ENCODE results near the gene FERMT2. TPM values are rescaled to one million over a fixed set of nuclear protein-coding genes. Genes with fewer than 3 reads are reported as not detected.

FERMT2 gene
- polyA plus RNA-seq, 1 experiment, result 275 TPM

- CTCF ChIA-PET, result interaction anchor here (0.6 to 1.4 kb wide), 4 partner anchors 11 to 109 kb away, joined by 3 to 5 read pairs (median 4); no protein-coding TSS in a partner anchor
- POLR2A ChIA-PET, result interaction anchor here (0.5 to 0.9 kb wide), 5 partner anchors 78 to 1005 kb away, joined by 3 to 15 read pairs (median 7); no protein-coding TSS in a partner anchor
- peaks cover 5% of the 10 kb centered on the region for H3K36me3 ChIP-seq (ENCODE audit: control insufficient read depth, insufficient read depth, low read length)
- TF ChIP-seq CTCF (IDR thresholded peaks at IDR 0.05; ENCODE audit: insufficient read depth, low read depth, low read length), result no peak
- DNase-seq (ENCODE audit: low read depth), result no peak
- peak overlapping the region; percentile 85 for H3K4me3 ChIP-seq (ENCODE audit: low read depth, low read length)
- no peaks in the 10 kb centered on the region for H3K27me3 ChIP-seq (ENCODE audit: control insufficient read depth, insufficient read depth, low read length)
Observed at GRCh38 chr14:52948836-52949235, 2.0 kb downstream of the FERMT2 start.

- TF ChIP-seq CTCF (IDR thresholded peaks at IDR 0.05; ENCODE audit: insufficient read depth, low read depth, low read length), result no peak
- CTCF ChIA-PET, result interaction anchor here (1.0 kb wide), 1 partner anchor 14 kb away, joined by 3 read pairs; no protein-coding TSS in a partner anchor
- DNase-seq (ENCODE audit: low read depth), result no peak
- H3K27me3 ChIP-seq (ENCODE audit: control insufficient read depth, insufficient read depth, low read length), result no peaks in the 10 kb centered on the region
- H3K4me3 ChIP-seq (ENCODE audit: low read depth, low read length), result peak overlapping the region; percentile 85
- POLR2A ChIA-PET, result no interaction called here
- H3K36me3 ChIP-seq (ENCODE audit: control insufficient read depth, insufficient read depth, low read length), result peaks cover 5% of the 10 kb centered on the region
Observed at GRCh38 chr14:52948039-52948438, 2.8 kb downstream of the FERMT2 start.

GRCh38 chr14:52944254-52944653 is 6.6 kb downstream of the FERMT2 start:
- DNase-seq (ENCODE audit: low read depth), result no peak
- Histone ChIP-seq H3K36me3 (ENCODE audit: control insufficient read depth, insufficient read depth, low read length) (peaks cover 5% of the 10 kb centered on the region), H3K27me3 (ENCODE audit: control insufficient read depth, insufficient read depth, low read length) (no peaks in the 10 kb centered on the region), H3K4me3 (ENCODE audit: low read depth, low read length) (no peak overlapping the region)
- ChIA-PET CTCF (interaction anchor here (1.3 kb wide), 1 partner anchor 78 kb away, joined by 4 read pairs; no protein-coding TSS in a partner anchor), POLR2A (no interaction called here)
- no peak for TF ChIP-seq CTCF (IDR thresholded peaks at IDR 0.05; ENCODE audit: insufficient read depth, low read depth, low read length)

GRCh38 chr14:52939427-52939826 is 11.4 kb downstream of the FERMT2 start:
- no peak for TF ChIP-seq CTCF (IDR thresholded peaks at IDR 0.05; ENCODE audit: insufficient read depth, low read depth, low read length)
- H3K27me3 ChIP-seq (ENCODE audit: control insufficient read depth, insufficient read depth, low read length), result no peaks in the 10 kb centered on the region
- DNase-seq (ENCODE audit: low read depth), result no peak
- no peaks in the 10 kb centered on the region for H3K36me3 ChIP-seq (ENCODE audit: control insufficient read depth, insufficient read depth, low read length)
- POLR2A ChIA-PET, result no interaction called here
- no peak overlapping the region for H3K4me3 ChIP-seq (ENCODE audit: low read depth, low read length)
- CTCF ChIA-PET, result no interaction called here

GRCh38 chr14:52937869-52938268 is 13.0 kb downstream of the FERMT2 start:
- Histone ChIP-seq H3K27me3 (ENCODE audit: control insufficient read depth, insufficient read depth, low read length) (no peaks in the 10 kb centered on the region), H3K36me3 (ENCODE audit: control insufficient read depth, insufficient read depth, low read length) (no peaks in the 10 kb centered on the region), H3K4me3 (ENCODE audit: low read depth, low read length) (no peak overlapping the region)
- no peak for DNase-seq (ENCODE audit: low read depth)
- ChIA-PET CTCF (interaction anchor here (0.6 to 1.1 kb wide), 2 partner anchors 11 to 116 kb away, joined by 4 to 5 read pairs; no protein-coding TSS in a partner anchor), POLR2A (no interaction called here)
- no peak for TF ChIP-seq CTCF (IDR thresholded peaks at IDR 0.05; ENCODE audit: insufficient read depth, low read depth, low read length)
